WTC11 (cell line): Measurements from ENCODE around the gene L3MBTL1. TPM values are rescaled to one million over a fixed set of nuclear protein-coding genes. Genes with fewer than 3 reads are reported as not detected.
A peak's percentile ranks its signal among the peaks of the same experiment; 100 is the strongest.

Experiments
- ATAC-seq: fragments of 200-7000 bp; cut with Tn5 transposase; 2 replicates; pipeline ENCODE4 v1.10.0; 2021; ENCODE audit warnings: mild to moderate bottlenecking, moderate library complexity
- CTCF ChIA-PET: fragments of 300-600 bp; sonication (Branson Sonifier 250); formaldehyde crosslinking; loops from one replicate; lab custom pipeline; 2021; ENCODE audit warnings: antibody characterized with exemption; lab: Charles Lee
- POLR2A ChIA-PET: fragments of 350-600 bp; sonication (Branson Sonifier 250); formaldehyde crosslinking; loops from one replicate; lab custom pipeline; 2021; ENCODE audit warnings: antibody characterized with exemption; lab: Charles Lee
- DNase-seq: peaks from one replicate; pipeline ENCODE4 v3.0.0; 2021; ENCODE audit warnings: low spot score
- H3K27ac Mint-ChIP-seq: 2 replicates; pipeline ENCODE4 v1.8.0; 2021; ENCODE audit warnings: mixed read lengths
- H3K27me3 Mint-ChIP-seq: 2 replicates; pipeline ENCODE4 v1.8.0; 2021; ENCODE audit warnings: low read depth, mild to moderate bottlenecking, moderate library complexity, mixed read lengths
- H3K36me3 Mint-ChIP-seq: 2 replicates; pipeline ENCODE4 v1.8.0; 2021; ENCODE audit warnings: mixed read lengths
- H3K4me1 Mint-ChIP-seq: 2 replicates; pipeline ENCODE4 v1.8.0; 2022; ENCODE audit warnings: mixed read lengths
- H3K4me3 Mint-ChIP-seq: 2 replicates; pipeline ENCODE4 v1.8.0; 2021; ENCODE audit warnings: mild to moderate bottlenecking, moderate library complexity, mixed read lengths
- H3K9me3 Mint-ChIP-seq: 2 replicates; pipeline ENCODE4 v1.8.0; 2021; ENCODE audit warnings: mixed read lengths
- ATF6 ChIP-seq: sonication (generic); formaldehyde crosslinking; IDR thresholded peaks from 2 replicates; pipeline ENCODE4 v1.8.1; 2023; ENCODE audit warnings: mild to moderate bottlenecking, missing genetic modification reagents
- CREB1 ChIP-seq: sonication (generic); formaldehyde crosslinking; IDR thresholded peaks from 2 replicates; pipeline ENCODE4 v1.8.0; 2023; ENCODE audit warnings: mild to moderate bottlenecking, missing genetic modification reagents
- ELF4 ChIP-seq: sonication (generic); formaldehyde crosslinking; IDR thresholded peaks from 2 replicates; pipeline ENCODE4 v1.8.1; 2022; ENCODE audit warnings: low read depth, mild to moderate bottlenecking, moderate library complexity, missing genetic modification reagents
- EMX1 ChIP-seq: fragments of 250-450 bp; sonication (Bioruptor Pico); IDR thresholded peaks from 2 replicates; pipeline ENCODE4 v1.8.0; 2021; ENCODE audit warnings: mild to moderate bottlenecking
- FOXK1 ChIP-seq: sonication (generic); formaldehyde crosslinking; IDR thresholded peaks from 2 replicates; pipeline ENCODE4 v1.8.0; 2022; ENCODE audit warnings: mild to moderate bottlenecking, moderate library complexity, missing genetic modification reagents
- MYBL2 ChIP-seq: sonication (generic); formaldehyde crosslinking; IDR thresholded peaks from 2 replicates; pipeline ENCODE4 v1.8.1; 2023; ENCODE audit warnings: mild to moderate bottlenecking, moderate library complexity, missing genetic modification reagents
- SP1 ChIP-seq: sonication (generic); formaldehyde crosslinking; conservative IDR thresholded peaks from 2 replicates; pipeline ENCODE4 v1.8.1; 2022; ENCODE audit warnings: missing genetic modification reagents
- ZBTB21 ChIP-seq: sonication (generic); formaldehyde crosslinking; IDR thresholded peaks from 2 replicates; pipeline ENCODE4 v1.8.1; 2023; ENCODE audit warnings: mild to moderate bottlenecking, missing genetic modification reagents, borderline replicate concordance
- ZNF121 ChIP-seq: sonication (generic); formaldehyde crosslinking; IDR thresholded peaks from 2 replicates; pipeline ENCODE4 v1.8.0; 2023; ENCODE audit warnings: missing genetic modification reagents
- ZNF423 ChIP-seq: fragments of 250-450 bp; sonication (Bioruptor Pico); IDR thresholded peaks from 2 replicates; pipeline ENCODE4 v2.1.2; 2022; ENCODE audit warnings: mild to moderate bottlenecking, moderate library complexity
- ZNF532 ChIP-seq: fragments of 250-450 bp; sonication (Bioruptor Pico); IDR thresholded peaks from 2 replicates; pipeline ENCODE4 v1.9.0; 2021; ENCODE audit warnings: mild to moderate bottlenecking, borderline replicate concordance
- total RNA-seq: library from RNA; stranded (reverse); gene quantifications from 3 replicates; pipeline ENCODE4 v1.2.3, GENCODE V29; 2021
- TF ChIP-seq, protein P1 (sequence below): sonication (generic); formaldehyde crosslinking; conservative IDR thresholded peaks from 2 replicates; pipeline ENCODE4 v1.8.1; 2022; ENCODE audit warnings: mild to moderate bottlenecking, missing genetic modification reagents
- TF ChIP-seq, protein P2 (sequence below): sonication (generic); formaldehyde crosslinking; IDR thresholded peaks from 2 replicates; pipeline ENCODE4 v1.8.0; 2022; ENCODE audit warnings: mild to moderate bottlenecking, missing genetic modification reagents
- TF ChIP-seq, protein P3 (sequence below): sonication (generic); formaldehyde crosslinking; IDR thresholded peaks from 2 replicates; pipeline ENCODE4 v1.8.1; 2023; ENCODE audit warnings: mild to moderate bottlenecking, moderate library complexity, missing genetic modification reagents
- TF ChIP-seq, protein P4 (sequence below): sonication (generic); formaldehyde crosslinking; IDR thresholded peaks from 2 replicates; pipeline ENCODE4 v1.8.1; 2023; ENCODE audit warnings: mild to moderate bottlenecking, missing genetic modification reagents

The L3MBTL1 gene
- total RNA-seq, 1 experiment from 2014 or later = 28.3 TPM

DNA sequence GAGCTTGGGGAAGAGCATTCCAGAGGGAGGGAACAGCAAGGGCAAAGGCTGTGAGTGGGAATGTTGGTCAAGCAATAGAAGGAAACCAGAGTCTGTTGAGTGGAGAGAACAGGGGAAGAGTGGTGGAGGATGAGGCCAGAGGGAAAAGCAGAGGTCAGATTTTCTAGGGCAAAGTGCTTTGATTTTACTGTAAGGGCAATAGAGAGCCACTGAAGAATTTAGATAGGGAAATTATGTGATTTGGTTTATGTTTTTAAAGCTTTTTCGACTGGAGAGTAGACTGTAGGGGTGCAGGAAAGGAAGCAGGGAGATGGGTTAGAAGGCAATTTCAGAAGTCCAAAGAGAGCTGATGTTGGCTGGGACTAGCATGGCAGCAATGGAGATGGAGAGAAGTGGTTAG is 4.4 kb downstream of the L3MBTL1 start (continued):
- TF ChIP-seq ZNF532 (CRISPR knock-in tag) = no peak
- no peak for TF ChIP-seq ZNF121 (CRISPR knock-in tag)
- TF ChIP-seq, protein P1, sequence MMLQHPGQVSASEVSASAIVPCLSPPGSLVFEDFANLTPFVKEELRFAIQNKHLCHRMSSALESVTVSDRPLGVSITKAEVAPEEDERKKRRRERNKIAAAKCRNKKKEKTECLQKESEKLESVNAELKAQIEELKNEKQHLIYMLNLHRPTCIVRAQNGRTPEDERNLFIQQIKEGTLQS (CRISPR knock-in tag) = no peak
- TF ChIP-seq, protein P2, sequence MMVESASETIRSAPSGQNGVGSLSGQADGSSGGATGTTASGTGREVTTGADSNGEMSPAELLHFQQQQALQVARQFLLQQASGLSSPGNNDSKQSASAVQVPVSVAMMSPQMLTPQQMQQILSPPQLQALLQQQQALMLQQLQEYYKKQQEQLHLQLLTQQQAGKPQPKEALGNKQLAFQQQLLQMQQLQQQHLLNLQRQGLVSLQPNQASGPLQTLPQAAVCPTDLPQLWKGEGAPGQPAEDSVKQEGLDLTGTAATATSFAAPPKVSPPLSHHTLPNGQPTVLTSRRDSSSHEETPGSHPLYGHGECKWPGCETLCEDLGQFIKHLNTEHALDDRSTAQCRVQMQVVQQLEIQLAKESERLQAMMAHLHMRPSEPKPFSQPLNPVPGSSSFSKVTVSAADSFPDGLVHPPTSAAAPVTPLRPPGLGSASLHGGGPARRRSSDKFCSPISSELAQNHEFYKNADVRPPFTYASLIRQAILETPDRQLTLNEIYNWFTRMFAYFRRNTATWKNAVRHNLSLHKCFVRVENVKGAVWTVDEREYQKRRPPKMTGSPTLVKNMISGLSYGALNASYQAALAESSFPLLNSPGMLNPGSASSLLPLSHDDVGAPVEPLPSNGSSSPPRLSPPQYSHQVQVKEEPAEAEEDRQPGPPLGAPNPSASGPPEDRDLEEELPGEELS (CRISPR knock-in tag) = no peak
- TF ChIP-seq ATF6 = no peak
- no peak for TF ChIP-seq ELF4 (CRISPR knock-in tag)
- TF ChIP-seq CREB1 = no peak

- no peak for DNase-seq
- H3K27me3 Mint-ChIP-seq = no peaks in the 10 kb centered on the region; the same call in 1 of the 2 replicates
- H3K27ac Mint-ChIP-seq = peak overlapping the region; percentile 63; the same call in 1 of the 2 replicates
- no peak for ATAC-seq
- CTCF ChIA-PET = interaction anchor here (1.3 to 1.5 kb wide), 2 partner anchors 64 to 175 kb away, joined by 4 to 6 read pairs; no protein-coding TSS in a partner anchor
- H3K9me3 Mint-ChIP-seq = no peaks in the 10 kb centered on the region
- H3K36me3 Mint-ChIP-seq = peaks cover 15% of the 10 kb centered on the region; the same call in 1 of the 2 replicates
- POLR2A ChIA-PET = interaction anchor here (2.0 kb wide), 1 partner anchor 56 kb away, joined by 12 read pairs; the partner anchor contains the start of gene SRSF6
- peaks cover 11% of the 10 kb centered on the region for H3K4me1 Mint-ChIP-seq
- no peak for TF ChIP-seq ELF4 (CRISPR knock-in tag)
- TF ChIP-seq FOXK1 = 0 out of 2 replicates have a peak, but pooled peaks have one; percentile 29
- H3K4me3 Mint-ChIP-seq = peak overlapping the region; percentile 87
Measured at GRCh38 chr20:43513372-43513930, 6.0 kb downstream of the L3MBTL1 start.

- Mint-ChIP-seq H3K9me3 (no peaks in the 10 kb centered on the region), H3K36me3 (peaks cover 17% of the 10 kb centered on the region; the same call in 1 of the 2 replicates), H3K4me1 (peaks cover 5% of the 10 kb centered on the region), H3K27ac (peak overlapping the region; percentile 80), H3K27me3 (no peaks in the 10 kb centered on the region; the same call in 1 of the 2 replicates), H3K4me3 (peak overlapping the region; percentile 87)
- ATAC-seq (peak; percentile 96), DNase-seq (peak; percentile 97)
- CTCF ChIA-PET = interaction anchor here (0.5 to 2.1 kb wide), 6 partner anchors 23 to 1605 kb away, joined by 3 to 15 read pairs (median 4); partner anchors contain the start of gene IFT52
- POLR2A ChIA-PET = interaction anchor here (0.6 to 2.0 kb wide), 2 partner anchors 57 to 1101 kb away, joined by 3 to 12 read pairs; partner anchors contain the start of gene SRSF6
- TF ChIP-seq, protein P3, sequence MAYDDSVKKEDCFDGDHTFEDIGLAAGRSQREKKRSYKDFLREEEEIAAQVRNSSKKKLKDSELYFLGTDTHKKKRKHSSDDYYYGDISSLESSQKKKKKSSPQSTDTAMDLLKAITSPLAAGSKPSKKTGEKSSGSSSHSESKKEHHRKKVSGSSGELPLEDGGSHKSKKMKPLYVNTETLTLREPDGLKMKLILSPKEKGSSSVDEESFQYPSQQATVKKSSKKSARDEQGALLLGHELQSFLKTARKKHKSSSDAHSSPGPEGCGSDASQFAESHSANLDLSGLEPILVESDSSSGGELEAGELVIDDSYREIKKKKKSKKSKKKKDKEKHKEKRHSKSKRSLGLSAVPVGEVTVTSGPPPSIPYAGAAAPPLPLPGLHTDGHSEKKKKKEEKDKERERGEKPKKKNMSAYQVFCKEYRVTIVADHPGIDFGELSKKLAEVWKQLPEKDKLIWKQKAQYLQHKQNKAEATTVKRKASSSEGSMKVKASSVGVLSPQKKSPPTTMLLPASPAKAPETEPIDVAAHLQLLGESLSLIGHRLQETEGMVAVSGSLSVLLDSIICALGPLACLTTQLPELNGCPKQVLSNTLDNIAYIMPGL (CRISPR knock-in tag) = no peak
- TF ChIP-seq ZBTB21 (CRISPR knock-in tag) (no peak), SP1 (peak; percentile 75), MYBL2 (CRISPR knock-in tag) (no peak), EMX1 (no peak), ZNF423 (CRISPR knock-in tag) (peak; percentile 58; the same call in 1 of the 2 replicates)
- TF ChIP-seq, protein P2 (CRISPR knock-in tag) = 0 out of 2 replicates have a peak, but pooled peaks have one; percentile 26
- TF ChIP-seq, protein P4, sequence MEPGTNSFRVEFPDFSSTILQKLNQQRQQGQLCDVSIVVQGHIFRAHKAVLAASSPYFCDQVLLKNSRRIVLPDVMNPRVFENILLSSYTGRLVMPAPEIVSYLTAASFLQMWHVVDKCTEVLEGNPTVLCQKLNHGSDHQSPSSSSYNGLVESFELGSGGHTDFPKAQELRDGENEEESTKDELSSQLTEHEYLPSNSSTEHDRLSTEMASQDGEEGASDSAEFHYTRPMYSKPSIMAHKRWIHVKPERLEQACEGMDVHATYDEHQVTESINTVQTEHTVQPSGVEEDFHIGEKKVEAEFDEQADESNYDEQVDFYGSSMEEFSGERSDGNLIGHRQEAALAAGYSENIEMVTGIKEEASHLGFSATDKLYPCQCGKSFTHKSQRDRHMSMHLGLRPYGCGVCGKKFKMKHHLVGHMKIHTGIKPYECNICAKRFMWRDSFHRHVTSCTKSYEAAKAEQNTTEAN (CRISPR knock-in tag) = no peak
Measured at GRCh38 chr20:43513931-43514647, 6.6 kb downstream of the L3MBTL1 start.
